Colonic mucosa (tissue), 4 donors: Measurements from ENCODE around the gene CWC27. TPM values are rescaled to one million over a fixed set of nuclear protein-coding genes. Genes with fewer than 3 reads are reported as not detected.

Experiments
- DNase-seq: peaks from one replicate; pipeline ENCODE4 v3.0.0-alpha.2; 2020
- H3K27ac ChIP-seq: fragments of 200-600 bp; one replicate; pipeline ENCODE4 v1.8.0; 2021
- H3K27me3 ChIP-seq: fragments of 200-600 bp; one replicate; pipeline ENCODE4 v1.8.0; 2021
- H3K36me3 ChIP-seq: fragments of 200-600 bp; one replicate; pipeline ENCODE4 v1.8.0; 2021
- H3K4me1 ChIP-seq: fragments of 200-600 bp; one replicate; pipeline ENCODE4 v1.8.0; 2021; ENCODE audit warnings: mild to moderate bottlenecking
- H3K4me3 ChIP-seq: fragments of 200-600 bp; one replicate; pipeline ENCODE4 v1.8.0; 2021
- H3K9ac ChIP-seq, 2 donors: one replicate each; pipeline ENCODE4 v1.7.0; 2013; ENCODE audit warnings: control low read depth in 2 of 2, low read depth in 2 of 2, low read length in 2 of 2
- H3K9me3 ChIP-seq: fragments of 200-600 bp; one replicate; pipeline ENCODE4 v1.8.0; 2021
- CTCF ChIP-seq: fragments of 200-600 bp; IDR thresholded peaks from one replicate; pipeline ENCODE4 v1.8.0; 2022; ENCODE audit warnings: antibody characterized with exemption, mild to moderate bottlenecking
- intact Hi-C: fragments of 100-400 bp; cut with DNase I; formaldehyde crosslinking; loops from one replicate; pipeline ENCODE4 v1.14.1; 2022
- total RNA-seq, 2 donors: library from RNA; stranded (reverse); fragmentation: NEBNext Ultra II Directional in 1 of 2; extraction: Animal tissue kit (Norgen Biotek cat#: 25700) in 1 of 2; gene quantifications; one replicate each; pipeline ENCODE4 v1.2.1, GENCODE V29; 2021
- donor health status: healthy.
- donor health status: DM: no; HTN: no; CAD: no.
- donor health status: DM: no; HTN: no; CAD: no.

Gene CWC27
- total RNA-seq, 2 donors from 2014 or later, result 18.3 to 22.6 TPM

GRCh38 chr5:65013166-65013565 lies 244.4 kb downstream of the CWC27 start:
- TF ChIP-seq CTCF, result no peak
- Histone ChIP-seq H3K27ac (no peak overlapping the region), H3K4me3 (no peak overlapping the region), H3K9ac (no peak overlapping the region), H3K9me3 (no peaks in the 10 kb centered on the region), H3K27me3 (no peaks in the 10 kb centered on the region), H3K4me1 (no peaks in the 10 kb centered on the region), H3K36me3 (no peaks in the 10 kb centered on the region)
- no peak for DNase-seq
- intact Hi-C loops, result no loop called here

DNA sequence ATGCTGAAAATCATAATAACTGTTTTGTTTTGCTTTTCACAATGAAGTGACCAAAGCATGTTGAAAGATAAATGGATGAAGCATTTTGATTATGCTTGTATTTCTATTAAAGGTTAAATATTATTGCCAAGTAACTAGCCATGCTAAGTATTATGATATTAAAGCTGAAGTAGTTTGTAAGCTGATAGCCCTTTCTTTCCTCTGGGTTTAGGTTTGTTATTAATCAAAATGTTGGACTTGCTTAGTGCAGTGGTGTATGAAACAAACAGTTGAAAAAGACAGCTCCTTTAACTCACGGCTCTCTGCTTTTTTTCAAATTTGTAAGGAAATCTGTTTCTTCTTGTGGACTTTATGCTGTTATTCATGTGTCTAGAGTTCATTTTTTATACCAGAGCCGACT lies 246.0 kb downstream of the CWC27 start:
- intact Hi-C loops, result no loop called here
- Histone ChIP-seq H3K4me3 (no peak overlapping the region), H3K27me3 (no peaks in the 10 kb centered on the region), H3K36me3 (no peaks in the 10 kb centered on the region), H3K9me3 (no peaks in the 10 kb centered on the region), H3K9ac (no peak overlapping the region), H3K27ac (no peak overlapping the region), H3K4me1 (no peaks in the 10 kb centered on the region)
- no peak for TF ChIP-seq CTCF
- DNase-seq, result no peak

DNA sequence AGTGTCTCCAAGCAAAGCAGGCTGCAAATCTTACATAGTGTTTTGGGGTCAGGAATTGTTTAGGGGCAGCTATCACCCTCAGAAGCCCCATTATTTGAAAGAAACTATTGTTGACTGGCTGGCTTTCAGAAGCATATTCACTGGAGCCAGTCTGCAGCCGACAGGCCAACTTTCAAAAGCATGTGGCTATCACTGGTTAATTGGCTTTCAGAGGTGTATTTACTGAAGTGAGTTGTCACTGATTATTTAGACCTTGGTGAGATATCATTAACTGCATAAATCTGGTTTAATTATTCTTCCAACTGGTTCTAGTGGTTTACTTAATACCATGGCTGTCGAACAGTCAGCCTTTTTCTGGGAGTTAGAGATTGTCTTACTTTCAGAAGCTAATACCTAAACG lies 247.0 kb downstream of the CWC27 start:
- no peak for DNase-seq
- intact Hi-C loops, result no loop called here
- Histone ChIP-seq H3K4me1 (no peaks in the 10 kb centered on the region), H3K36me3 (no peaks in the 10 kb centered on the region), H3K4me3 (no peak overlapping the region), H3K27ac (no peak overlapping the region), H3K27me3 (no peaks in the 10 kb centered on the region), H3K9me3 (no peaks in the 10 kb centered on the region), H3K9ac (no peak overlapping the region)
- TF ChIP-seq CTCF, result no peak

GRCh38 chr5:65017636-65018035 lies 248.9 kb downstream of the CWC27 start:
- no peak for DNase-seq

DNA sequence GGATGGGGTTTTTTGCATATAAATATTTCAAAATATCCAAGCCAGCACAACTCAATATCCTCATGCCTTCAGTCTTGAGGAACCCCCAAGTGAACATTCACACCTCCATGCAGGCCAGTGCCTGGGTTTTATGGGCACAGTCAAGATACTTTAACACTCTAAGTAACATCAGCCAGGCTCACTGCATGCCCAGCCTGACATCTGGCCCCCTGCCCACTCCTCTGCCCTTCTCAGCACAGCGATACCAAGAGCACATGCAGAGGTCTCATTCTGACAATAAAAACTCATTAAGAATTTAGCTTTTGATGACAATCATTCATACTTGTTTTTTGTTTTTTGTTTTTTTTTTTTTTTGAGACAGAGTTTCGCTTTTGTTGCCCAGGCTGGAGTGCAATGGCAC lies 250.0 kb downstream of the CWC27 start:
- Histone ChIP-seq H3K36me3 (no peaks in the 10 kb centered on the region), H3K9me3 (no peaks in the 10 kb centered on the region), H3K4me3 (no peak overlapping the region), H3K27me3 (no peaks in the 10 kb centered on the region), H3K4me1 (no peaks in the 10 kb centered on the region), H3K9ac (no peak overlapping the region), H3K27ac (no peak overlapping the region)
- TF ChIP-seq CTCF, result no peak
- DNase-seq, result no peak
- intact Hi-C loops, result no loop called here

More at GRCh38 chr5:65017636-65018035, 248.9 kb downstream of the CWC27 start:
- Histone ChIP-seq H3K4me1 (no peaks in the 10 kb centered on the region), H3K9ac (no peak overlapping the region), H3K9me3 (no peaks in the 10 kb centered on the region), H3K36me3 (no peaks in the 10 kb centered on the region), H3K27me3 (no peaks in the 10 kb centered on the region), H3K27ac (no peak overlapping the region), H3K4me3 (no peak overlapping the region)
- intact Hi-C loops, result no loop called here
- TF ChIP-seq CTCF, result no peak

GRCh38 chr5:65020492-65020891 lies 251.8 kb downstream of the CWC27 start:
- DNase-seq, result no peak
- TF ChIP-seq CTCF, result no peak

More at GRCh38 chr5:65020492-65020891, 251.8 kb downstream of the CWC27 start:
- intact Hi-C loops, result no loop called here
- no peaks in the 10 kb centered on the region for H3K36me3 ChIP-seq
- H3K27ac ChIP-seq, result no peak overlapping the region
- no peaks in the 10 kb centered on the region for H3K9me3 ChIP-seq
- no peaks in the 10 kb centered on the region for H3K27me3 ChIP-seq
- H3K4me3 ChIP-seq, result no peak overlapping the region
- H3K9ac ChIP-seq, result no peak overlapping the region
- no peaks in the 10 kb centered on the region for H3K4me1 ChIP-seq
